ENCODE data around the gene ANKRD42. TPM values are rescaled to one million over a fixed set of nuclear protein-coding genes. Genes with fewer than 3 reads are reported as not detected.

Gene ANKRD42
- total and polyA plus RNA-seq, 9 of the 15 experiments (the other 6 are each of a cell fraction or from before 2014, with no cell fraction given), result 2.8 to 9.1 (median 6.1) TPM

- peak; percentile 76 for TF ChIP-seq ZNF592 (IDR thresholded peaks at IDR 0.05)
- no peak for TF ChIP-seq SNRNP70 (optimal IDR thresholded peaks at IDR 0.05; ENCODE audit: low read depth, low read length)
- peak; percentile 78; the same call in 1 of the 2 replicates for TF ChIP-seq CBFB (CRISPR knock-in tag; IDR thresholded peaks at IDR 0.05)
- TF ChIP-seq PHTF2 (CRISPR knock-in tag; IDR thresholded peaks at IDR 0.05), result peak; percentile 59; the same call in 1 of the 2 replicates
- no peak for TF ChIP-seq ZNF277 (CRISPR knock-in tag; IDR thresholded peaks at IDR 0.05; ENCODE audit: borderline replicate concordance)
- 0 out of 2 replicates have a peak, but pooled peaks have one; percentile 58 for TF ChIP-seq SRSF1 (IDR thresholded peaks at IDR 0.05; ENCODE audit: low read depth, low read length)
- TF ChIP-seq ZNF780A (CRISPR knock-in tag; IDR thresholded peaks at IDR 0.05), result no peak
- TF ChIP-seq RBM15 (IDR thresholded peaks at IDR 0.05; ENCODE audit: insufficient read depth, low read length), result no peak
- TF ChIP-seq ZNF324 (CRISPR knock-in tag; IDR thresholded peaks at IDR 0.05), result no peak
- TF ChIP-seq RNF2 (IDR thresholded peaks at IDR 0.05), result peak; percentile 83
- TF ChIP-seq YY1 (IDR thresholded peaks at IDR 0.05; ENCODE audit: borderline replicate concordance in 1 of 3, control insufficient read depth in 1 of 3, extremely low read depth in 1 of 3, insufficient read depth in 3 of 3, insufficient read length in 1 of 3, insufficient replicate concordance in 2 of 3, low read depth in 1 of 3, low read length in 2 of 3), result peak; percentile 92 to 98 (median 98)
- TF ChIP-seq CTBP1 (IDR thresholded peaks at IDR 0.05; ENCODE audit: borderline replicate concordance), result peak; percentile 58; the same call in 1 of the 2 replicates
- TF ChIP-seq TBP (optimal IDR thresholded peaks at IDR 0.05; ENCODE audit: low read depth, low read length), result peak; percentile 94
- TF ChIP-seq NR0B1 (IDR thresholded peaks at IDR 0.05; ENCODE audit: partially characterized antibody), result no peak
- TF ChIP-seq DIDO1 (tag; IDR thresholded peaks at IDR 0.05; ENCODE audit: low read depth), result peak; percentile 62
- TF ChIP-seq CREBBP (IDR thresholded peaks at IDR 0.05; ENCODE audit: low read depth, low read length), result no peak
- no peak for TF ChIP-seq SPI1 (IDR thresholded peaks at IDR 0.05; ENCODE audit: borderline replicate concordance, low read depth, low read length)
- no peak for TF ChIP-seq RBM39 (optimal IDR thresholded peaks at IDR 0.05; ENCODE audit: low read depth, low read length)
- TF ChIP-seq EP400 (IDR thresholded peaks at IDR 0.05), result peak; percentile 99
- TF ChIP-seq ZNF584 (CRISPR knock-in tag; IDR thresholded peaks at IDR 0.05; ENCODE audit: low read depth), result peak; percentile 91
These were observed 92.4 kb downstream of the ANKRD42 start, which contains the start of gene CCDC90B (continued) for GRCh38 chr11:83285771-83286528.
